Measurements from ENCODE around the gene SAP30L. TPM values are rescaled to one million over a fixed set of nuclear protein-coding genes. Genes with fewer than 3 reads are reported as not detected.

SAP30L gene
- total and polyA plus RNA-seq, 2 experiments from 2014 or later = 21.4 to 29.3 TPM

- Histone ChIP-seq H3K4me2 (peak overlapping the region; percentile 68), H3F3A (replicated peaks; ENCODE audit: low read depth) (peaks cover 34% of the 10 kb centered on the region), H3K4me1 (ENCODE audit: insufficient read depth) (peaks cover 54% of the 10 kb centered on the region), H2AFZ (no peak overlapping the region), H3K27me3 (ENCODE audit: insufficient read depth) (peaks cover 90% of the 10 kb centered on the region), H3K4me3 (peak overlapping the region; percentile 5; the same call in 1 of the 2 replicates), H4K20me1 (replicated peaks; ENCODE audit: insufficient read depth) (peaks cover 22% of the 10 kb centered on the region), H3K79me2 (replicated peaks; ENCODE audit: insufficient read depth) (no peaks in the 10 kb centered on the region), H3K27ac (ENCODE audit: low read depth) (no peak overlapping the region), H3K36me3 (ENCODE audit: insufficient read depth) (no peaks in the 10 kb centered on the region), H3K9me2 (ENCODE audit: insufficient read depth) (no peaks in the 10 kb centered on the region)
- H3K9me3 Mint-ChIP-seq = no peaks in the 10 kb centered on the region
- no peak overlapping the region for H3K4me3 Mint-ChIP-seq
- no peak overlapping the region for H3K27ac Mint-ChIP-seq
- H3K27me3 Mint-ChIP-seq (ENCODE audit: insufficient read depth, low read depth, poor library complexity) = peaks cover 67% of the 10 kb centered on the region
- TF ChIP-seq EZH2 (IDR thresholded peaks at IDR 0.05; ENCODE audit: low read depth, unreplicated experiment) (peak; percentile 64), STAT1 (IDR thresholded peaks at IDR 0.05; ENCODE audit: unreplicated experiment) (no peak)
- ATAC-seq (peak; percentile 12; the same call in 2 of the 3 replicates), DNase-seq (ENCODE audit: low spot score) (peak; percentile 62)
- peaks cover 47% of the 10 kb centered on the region for H3K4me1 Mint-ChIP-seq
- H3K36me3 Mint-ChIP-seq (ENCODE audit: low read depth) = no peaks in the 10 kb centered on the region
Measured at GRCh38 chr5:154486427-154486866, 40.6 kb downstream of the SAP30L start.

DNA sequence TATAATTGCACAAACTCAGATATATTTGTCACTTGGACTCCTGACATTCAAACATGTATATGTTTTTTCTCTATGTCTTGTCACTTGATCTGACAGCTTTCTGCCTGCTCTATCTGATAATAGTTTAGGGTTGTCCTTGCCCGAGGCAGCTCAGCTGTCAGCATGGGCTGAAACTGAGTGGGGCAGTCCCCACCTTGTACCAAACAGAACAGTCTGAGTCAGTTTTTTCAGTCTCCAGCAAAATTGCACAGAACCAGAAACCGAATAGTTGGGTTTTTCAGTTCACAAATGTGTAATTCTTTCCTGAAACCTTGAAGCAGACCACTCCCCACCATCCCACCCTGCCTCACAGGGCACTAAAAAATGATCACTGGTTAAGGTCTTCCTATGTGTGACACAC, 41.7 kb downstream of the SAP30L start:
- H3F3A ChIP-seq (replicated peaks; ENCODE audit: low read depth) = peaks cover 27% of the 10 kb centered on the region
- no peaks in the 10 kb centered on the region for H3K79me2 ChIP-seq (replicated peaks; ENCODE audit: insufficient read depth)
- H3K4me2 ChIP-seq = no peak overlapping the region
- peaks cover 61% of the 10 kb centered on the region for H3K27me3 Mint-ChIP-seq (ENCODE audit: insufficient read depth, low read depth, poor library complexity)
- no peaks in the 10 kb centered on the region for H3K36me3 Mint-ChIP-seq (ENCODE audit: low read depth)
- TF ChIP-seq ZNF331 (CRISPR knock-in tag; IDR thresholded peaks at IDR 0.05; ENCODE audit: low read depth) (no peak), EZH2phosphoT487 (IDR thresholded peaks at IDR 0.05; ENCODE audit: unreplicated experiment) (no peak), POLR2AphosphoS5 (IDR thresholded peaks at IDR 0.05; ENCODE audit: low read depth) (no peak), CTCF (conservative IDR thresholded peaks at IDR 0.05; ENCODE audit: low read depth in 2 of 2) (no peak), ZNF114 (CRISPR knock-in tag; IDR thresholded peaks at IDR 0.05) (no peak), REST (IDR thresholded peaks at IDR 0.05; ENCODE audit: unreplicated experiment) (no peak), CREB1 (CRISPR knock-in tag; IDR thresholded peaks at IDR 0.05; ENCODE audit: low read depth) (no peak)
- TF ChIP-seq, protein P1, sequence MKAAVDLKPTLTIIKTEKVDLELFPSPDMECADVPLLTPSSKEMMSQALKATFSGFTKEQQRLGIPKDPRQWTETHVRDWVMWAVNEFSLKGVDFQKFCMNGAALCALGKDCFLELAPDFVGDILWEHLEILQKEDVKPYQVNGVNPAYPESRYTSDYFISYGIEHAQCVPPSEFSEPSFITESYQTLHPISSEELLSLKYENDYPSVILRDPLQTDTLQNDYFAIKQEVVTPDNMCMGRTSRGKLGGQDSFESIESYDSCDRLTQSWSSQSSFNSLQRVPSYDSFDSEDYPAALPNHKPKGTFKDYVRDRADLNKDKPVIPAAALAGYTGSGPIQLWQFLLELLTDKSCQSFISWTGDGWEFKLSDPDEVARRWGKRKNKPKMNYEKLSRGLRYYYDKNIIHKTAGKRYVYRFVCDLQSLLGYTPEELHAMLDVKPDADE (IDR thresholded peaks at IDR 0.05) = no peak
- H3K9me2 ChIP-seq (ENCODE audit: insufficient read depth) = no peaks in the 10 kb centered on the region
- H3K4me1 ChIP-seq (ENCODE audit: insufficient read depth) = peaks cover 43% of the 10 kb centered on the region
- no peak for DNase-seq (ENCODE audit: low spot score)
- H3K4me3 Mint-ChIP-seq = no peak overlapping the region
- H3K27ac Mint-ChIP-seq = no peak overlapping the region
- ATAC-seq = no peak
- H3K9me3 Mint-ChIP-seq = no peaks in the 10 kb centered on the region
- peaks cover 16% of the 10 kb centered on the region for H4K20me1 ChIP-seq (replicated peaks; ENCODE audit: insufficient read depth)
- peaks cover 82% of the 10 kb centered on the region for H3K27me3 ChIP-seq (ENCODE audit: insufficient read depth)
- no peaks in the 10 kb centered on the region for H3K36me3 ChIP-seq (ENCODE audit: insufficient read depth)
- H3K4me1 Mint-ChIP-seq = peaks cover 38% of the 10 kb centered on the region
- H2AFZ ChIP-seq = no peak overlapping the region
- no peak overlapping the region for H3K27ac ChIP-seq (ENCODE audit: low read depth)
- H3K4me3 ChIP-seq = no peak overlapping the region
